Activated CD4-positive, alpha-beta memory T cell treated with anti-CD3 and anti-CD28 coated beads for 36 hours (primary cell): ENCODE data around the gene TGM2. TPM values are rescaled to one million over a fixed set of nuclear protein-coding genes. Genes with fewer than 3 reads are reported as not detected.

ENCODE experiments used
- CTCF ChIA-PET: fragments of 350-600 bp; sonication (Branson Sonifier 250); formaldehyde crosslinking; loops from one replicate; lab custom pipeline; 2021; ENCODE audit warnings: antibody characterized with exemption, inconsistent platforms; lab: Charles Lee
- POLR2A ChIA-PET: fragments of 350-600 bp; sonication (Branson Sonifier 250); formaldehyde crosslinking; loops from one replicate; lab custom pipeline; 2021; ENCODE audit warnings: antibody characterized with exemption; lab: Charles Lee
- DNase-seq: peaks from one replicate; pipeline ENCODE4 v3.0.0-alpha.2; 2020
- H3K27ac Mint-ChIP-seq: one replicate; pipeline ENCODE4 v1.8.0; 2021; ENCODE audit warnings: mixed read lengths
- H3K27me3 Mint-ChIP-seq: one replicate; pipeline ENCODE4 v1.8.0; 2021; ENCODE audit warnings: mixed read lengths
- H3K36me3 Mint-ChIP-seq: one replicate; pipeline ENCODE4 v1.8.0; 2021; ENCODE audit warnings: mixed read lengths
- H3K4me1 Mint-ChIP-seq: one replicate; pipeline ENCODE4 v1.8.0; 2021; ENCODE audit warnings: low read depth, mixed read lengths
- H3K4me3 Mint-ChIP-seq: one replicate; pipeline ENCODE4 v1.8.0; 2021; ENCODE audit warnings: mild to moderate bottlenecking, mixed read lengths
- H3K9me3 Mint-ChIP-seq: one replicate; pipeline ENCODE4 v1.8.0; 2021; ENCODE audit warnings: mixed read lengths
- intact Hi-C: fragments of 100-400 bp; cut with micrococcal nuclease; formaldehyde crosslinking; loops from one replicate; pipeline ENCODE4 v1.15.1; 2023
- total RNA-seq, 2 experiments: library from RNA; stranded (reverse); gene quantifications; one replicate each; pipeline ENCODE4 v1.2.3, GENCODE V29; 2021

TGM2 gene
- total RNA-seq, 2 experiments from 2014 or later, result not detected

GRCh38 chr20:38155811-38156210 lies 9.3 kb downstream of the TGM2 start:
- intact Hi-C loops, result no loop called here
- no peaks in the 10 kb centered on the region for H3K36me3 Mint-ChIP-seq
- DNase-seq, result no peak
- peaks cover 10% of the 10 kb centered on the region for H3K4me1 Mint-ChIP-seq
- ChIA-PET CTCF (no interaction called here), POLR2A (no interaction called here)
- H3K4me3 Mint-ChIP-seq, result no peak overlapping the region
- H3K27me3 Mint-ChIP-seq, result peaks cover 3% of the 10 kb centered on the region
- H3K9me3 Mint-ChIP-seq, result no peaks in the 10 kb centered on the region
- no peak overlapping the region for H3K27ac Mint-ChIP-seq

GRCh38 chr20:38153401-38153800 lies 11.7 kb downstream of the TGM2 start:
- Mint-ChIP-seq H3K9me3 (no peaks in the 10 kb centered on the region), H3K36me3 (no peaks in the 10 kb centered on the region), H3K27me3 (peaks cover 10% of the 10 kb centered on the region), H3K27ac (no peak overlapping the region), H3K4me1 (peaks cover 10% of the 10 kb centered on the region), H3K4me3 (no peak overlapping the region)
- ChIA-PET CTCF (interaction anchor here (1.6 kb wide), 1 partner anchor 68 kb away, joined by 5 read pairs; no protein-coding TSS in a partner anchor), POLR2A (no interaction called here)
- intact Hi-C loops, result no loop called here
- DNase-seq, result no peak

GRCh38 chr20:38152621-38153221 lies 12.3 kb downstream of the TGM2 start:
- peaks cover 10% of the 10 kb centered on the region for H3K4me1 Mint-ChIP-seq
- H3K9me3 Mint-ChIP-seq, result no peaks in the 10 kb centered on the region
- intact Hi-C loops, result no loop called here
- peak; percentile 55 for DNase-seq
- no peaks in the 10 kb centered on the region for H3K36me3 Mint-ChIP-seq
- no peak overlapping the region for H3K27ac Mint-ChIP-seq
- POLR2A ChIA-PET, result no interaction called here
- H3K27me3 Mint-ChIP-seq, result peaks cover 10% of the 10 kb centered on the region
- CTCF ChIA-PET, result interaction anchor here (1.3 kb wide), 1 partner anchor 79 kb away, joined by 4 read pairs; no protein-coding TSS in a partner anchor
- no peak overlapping the region for H3K4me3 Mint-ChIP-seq

- Mint-ChIP-seq H3K4me3 (no peak overlapping the region), H3K9me3 (no peaks in the 10 kb centered on the region), H3K27ac (no peak overlapping the region), H3K27me3 (peaks cover 10% of the 10 kb centered on the region), H3K4me1 (peaks cover 10% of the 10 kb centered on the region), H3K36me3 (no peaks in the 10 kb centered on the region)
- DNase-seq, result no peak
- CTCF ChIA-PET, result interaction anchor here (1.3 kb wide), 1 partner anchor 79 kb away, joined by 4 read pairs; no protein-coding TSS in a partner anchor
- intact Hi-C loops, result no loop called here
- POLR2A ChIA-PET, result no interaction called here
Measured at GRCh38 chr20:38152175-38152620, 12.9 kb downstream of the TGM2 start.

GRCh38 chr20:38151455-38151854 lies 13.6 kb downstream of the TGM2 start:
- H3K27ac Mint-ChIP-seq, result no peak overlapping the region

GRCh38 chr20:38150335-38151170 lies 14.5 kb downstream of the TGM2 start:
- POLR2A ChIA-PET, result no interaction called here
- H3K27me3 Mint-ChIP-seq, result peaks cover 10% of the 10 kb centered on the region
- DNase-seq, result no peak
- no peak overlapping the region for H3K4me3 Mint-ChIP-seq
- no peaks in the 10 kb centered on the region for H3K36me3 Mint-ChIP-seq
- CTCF ChIA-PET, result no interaction called here
- H3K4me1 Mint-ChIP-seq, result peaks cover 10% of the 10 kb centered on the region
- H3K9me3 Mint-ChIP-seq, result no peaks in the 10 kb centered on the region
- intact Hi-C loops, result no loop called here
- H3K27ac Mint-ChIP-seq, result no peak overlapping the region

More at GRCh38 chr20:38151455-38151854, 13.6 kb downstream of the TGM2 start:
- DNase-seq, result no peak
- H3K36me3 Mint-ChIP-seq, result no peaks in the 10 kb centered on the region
- intact Hi-C loops, result no loop called here
- peaks cover 10% of the 10 kb centered on the region for H3K4me1 Mint-ChIP-seq
- H3K9me3 Mint-ChIP-seq, result no peaks in the 10 kb centered on the region
- H3K4me3 Mint-ChIP-seq, result no peak overlapping the region
- ChIA-PET POLR2A (no interaction called here), CTCF (interaction anchor here (1.3 kb wide), 1 partner anchor 78 kb away, joined by 4 read pairs; no protein-coding TSS in a partner anchor)
- peaks cover 10% of the 10 kb centered on the region for H3K27me3 Mint-ChIP-seq

- Mint-ChIP-seq H3K4me3 (no peak overlapping the region), H3K4me1 (peaks cover 10% of the 10 kb centered on the region), H3K27ac (no peak overlapping the region), H3K9me3 (no peaks in the 10 kb centered on the region), H3K36me3 (no peaks in the 10 kb centered on the region), H3K27me3 (peaks cover 10% of the 10 kb centered on the region)
- no peak for DNase-seq
- POLR2A ChIA-PET, result no interaction called here
- intact Hi-C loops, result no loop called here
- CTCF ChIA-PET, result no interaction called here
Measured at GRCh38 chr20:38148328-38149102, 16.6 kb downstream of the TGM2 start.

GRCh38 chr20:38147751-38148150 lies 17.3 kb downstream of the TGM2 start:
- H3K9me3 Mint-ChIP-seq, result no peaks in the 10 kb centered on the region
- no peak overlapping the region for H3K4me3 Mint-ChIP-seq
- ChIA-PET CTCF (no interaction called here), POLR2A (no interaction called here)
- peaks cover 8% of the 10 kb centered on the region for H3K4me1 Mint-ChIP-seq
- intact Hi-C loops, result no loop called here
- no peak overlapping the region for H3K27ac Mint-ChIP-seq
- no peak for DNase-seq
- no peaks in the 10 kb centered on the region for H3K36me3 Mint-ChIP-seq
- H3K27me3 Mint-ChIP-seq, result peaks cover 10% of the 10 kb centered on the region

GRCh38 chr20:38147163-38147562 lies 17.9 kb downstream of the TGM2 start:
- peaks cover 10% of the 10 kb centered on the region for H3K27me3 Mint-ChIP-seq
- ChIA-PET POLR2A (no interaction called here), CTCF (no interaction called here)
- no peak overlapping the region for H3K4me3 Mint-ChIP-seq
- peaks cover 2% of the 10 kb centered on the region for H3K4me1 Mint-ChIP-seq
- no peaks in the 10 kb centered on the region for H3K9me3 Mint-ChIP-seq
- no peak overlapping the region for H3K27ac Mint-ChIP-seq
- intact Hi-C loops, result no loop called here
- DNase-seq, result no peak
- no peaks in the 10 kb centered on the region for H3K36me3 Mint-ChIP-seq

- Mint-ChIP-seq H3K9me3 (no peaks in the 10 kb centered on the region), H3K4me1 (no peaks in the 10 kb centered on the region), H3K4me3 (no peak overlapping the region)
Measured at GRCh38 chr20:38146628-38147027, 18.4 kb downstream of the TGM2 start.

GRCh38 chr20:38146156-38146555 lies 18.9 kb downstream of the TGM2 start:
- peaks cover 7% of the 10 kb centered on the region for H3K27me3 Mint-ChIP-seq
- H3K9me3 Mint-ChIP-seq, result no peaks in the 10 kb centered on the region
- no peaks in the 10 kb centered on the region for H3K36me3 Mint-ChIP-seq
- intact Hi-C loops, result no loop called here
- no peak for DNase-seq
- ChIA-PET CTCF (interaction anchor here (0.6 to 1.1 kb wide), 2 partner anchors 75 to 85 kb away, joined by 3 read pairs; no protein-coding TSS in a partner anchor), POLR2A (no interaction called here)
- H3K4me3 Mint-ChIP-seq, result no peak overlapping the region
- no peaks in the 10 kb centered on the region for H3K4me1 Mint-ChIP-seq
- H3K27ac Mint-ChIP-seq, result no peak overlapping the region

More at GRCh38 chr20:38146628-38147027, 18.4 kb downstream of the TGM2 start:
- H3K27ac Mint-ChIP-seq, result no peak overlapping the region
- POLR2A ChIA-PET, result no interaction called here
- peaks cover 10% of the 10 kb centered on the region for H3K27me3 Mint-ChIP-seq
- intact Hi-C loops, result no loop called here
- CTCF ChIA-PET, result no interaction called here
- H3K36me3 Mint-ChIP-seq, result no peaks in the 10 kb centered on the region
- no peak for DNase-seq

- Mint-ChIP-seq H3K36me3 (no peaks in the 10 kb centered on the region), H3K27me3 (peaks cover 7% of the 10 kb centered on the region), H3K27ac (no peak overlapping the region), H3K9me3 (no peaks in the 10 kb centered on the region), H3K4me1 (no peaks in the 10 kb centered on the region), H3K4me3 (no peak overlapping the region)
- intact Hi-C loops, result no loop called here
- ChIA-PET POLR2A (no interaction called here), CTCF (interaction anchor here (0.6 to 1.1 kb wide), 2 partner anchors 76 to 85 kb away, joined by 3 read pairs; no protein-coding TSS in a partner anchor)
- DNase-seq, result no peak
Measured at GRCh38 chr20:38145729-38146075, 19.4 kb downstream of the TGM2 start.
